Neural progenitor cell (in vitro differentiated cells): Measurements from ENCODE around the gene PIGC. TPM values are rescaled to one million over a fixed set of nuclear protein-coding genes. Genes with fewer than 3 reads are reported as not detected.

Source experiments
- DNase-seq: peaks from one replicate; pipeline ENCODE4 v3.0.0-alpha.2; 2016; ENCODE audit warnings: low spot score
- H2AFZ ChIP-seq: fragments of 200-600 bp; sonication (generic); replicated peaks from 2 replicates; pipeline ENCODE4 v1.6.1; 2016; ENCODE audit warnings: antibody characterized with exemption
- H3F3A ChIP-seq: fragments of 200-600 bp; sonication (generic); 2 replicates; pipeline ENCODE4 v1.6.1; 2016; ENCODE audit warnings: antibody characterized with exemption, low read depth
- H3K27ac ChIP-seq: fragments of 200-600 bp; sonication (generic); 2 replicates; pipeline ENCODE4 v1.5.1; 2016; ENCODE audit warnings: mild to moderate bottlenecking
- H3K27me3 ChIP-seq: fragments of 200-600 bp; sonication (generic); 2 replicates; pipeline ENCODE4 v1.6.1; 2016; ENCODE audit warnings: mild to moderate bottlenecking, moderate library complexity
- H3K36me3 ChIP-seq: fragments of 200-600 bp; sonication (generic); 2 replicates; pipeline ENCODE4 v1.5.1; 2016
- H3K4me1 ChIP-seq: fragments of 200-600 bp; sonication (generic); 2 replicates; pipeline ENCODE4 v1.6.1; 2016; ENCODE audit warnings: mixed run types
- H3K4me2 ChIP-seq: fragments of 200-600 bp; sonication (generic); 2 replicates; pipeline ENCODE4 v1.6.1; 2016
- H3K4me3 ChIP-seq: fragments of 200-600 bp; sonication (generic); 2 replicates; pipeline ENCODE4 v1.5.1; 2016
- H3K79me2 ChIP-seq: fragments of 200-600 bp; sonication (generic); 2 replicates; pipeline ENCODE4 v1.6.1; 2016; ENCODE audit warnings: low read depth
- H3K9ac ChIP-seq: fragments of 200-600 bp; sonication (generic); 2 replicates; pipeline ENCODE4 v1.6.1; 2016
- H3K9me3 ChIP-seq: fragments of 200-600 bp; sonication (generic); 2 replicates; pipeline ENCODE4 v1.5.1; 2016; ENCODE audit warnings: low read depth
- H4K20me1 ChIP-seq: fragments of 200-600 bp; sonication (generic); 2 replicates; pipeline ENCODE4 v1.6.1; 2016; ENCODE audit warnings: low read depth
- H3K27ac Mint-ChIP-seq: 3 replicates; pipeline ENCODE4 v1.8.0; 2021; ENCODE audit warnings: mixed read lengths
- H3K27me3 Mint-ChIP-seq: 2 replicates; pipeline ENCODE4 v1.8.0; 2022; ENCODE audit warnings: low read depth, mild to moderate bottlenecking, inconsistent platforms, moderate library complexity, mixed read lengths; ENCODE audit not compliant: insufficient read depth
- H3K36me3 Mint-ChIP-seq: 3 replicates; pipeline ENCODE4 v1.8.0; 2021; ENCODE audit warnings: mixed read lengths
- H3K4me1 Mint-ChIP-seq: 3 replicates; pipeline ENCODE4 v1.8.0; 2021; ENCODE audit warnings: mixed read lengths
- H3K4me3 Mint-ChIP-seq: 3 replicates; pipeline ENCODE4 v1.8.0; 2021; ENCODE audit warnings: mild to moderate bottlenecking, moderate library complexity, mixed read lengths
- H3K9me3 Mint-ChIP-seq: 3 replicates; pipeline ENCODE4 v1.8.0; 2020; ENCODE audit warnings: mixed read lengths
- CTCF ChIP-seq: fragments of 200-600 bp; sonication (generic); IDR thresholded peaks from 2 replicates; pipeline ENCODE4 v1.5.1; 2017; ENCODE audit warnings: antibody characterized with exemption, mild to moderate bottlenecking
- EZH2 ChIP-seq: fragments of 200-600 bp; sonication (generic); IDR thresholded peaks from 2 replicates; pipeline ENCODE4 v1.6.1; 2017; ENCODE audit warnings: antibody characterized with exemption, mild to moderate bottlenecking, moderate library complexity
- EZH2phosphoT487 ChIP-seq: fragments of 200-600 bp; sonication (generic); IDR thresholded peaks from 2 replicates; pipeline ENCODE4 v1.6.1; 2017; ENCODE audit warnings: antibody characterized with exemption
- total RNA-seq: library from RNA; depleted of rRNA; stranded (reverse); fragments of >200 nt; gene quantifications from 2 replicates; pipeline ENCODE4 v1.2.3, GENCODE V29; 2015; ENCODE audit warnings: low replicate concordance

The PIGC gene
- total RNA-seq, 1 donor from 2014 or later: 39.4 TPM

GRCh38 chr1:172402878-172403569 is 40.8 kb downstream of the PIGC start:
- H3F3A ChIP-seq: no peaks in the 10 kb centered on the region
- no peaks in the 10 kb centered on the region for H3K9me3 Mint-ChIP-seq
- no peaks in the 10 kb centered on the region for H3K4me1 ChIP-seq
- no peak overlapping the region for H3K4me2 ChIP-seq
- no peaks in the 10 kb centered on the region for H3K36me3 ChIP-seq
- H3K27me3 Mint-ChIP-seq: no peaks in the 10 kb centered on the region
- no peaks in the 10 kb centered on the region for H3K79me2 ChIP-seq
- H3K4me1 Mint-ChIP-seq: peaks cover 5% of the 10 kb centered on the region
- TF ChIP-seq CTCF: no peak
- no peak for TF ChIP-seq EZH2phosphoT487
- no peak for TF ChIP-seq EZH2
- no peaks in the 10 kb centered on the region for H3K9me3 ChIP-seq
- no peaks in the 10 kb centered on the region for H3K36me3 Mint-ChIP-seq
- no peaks in the 10 kb centered on the region for H3K27me3 ChIP-seq
- H3K4me3 Mint-ChIP-seq: no peak overlapping the region
- no peak for DNase-seq
- no peak overlapping the region for H3K9ac ChIP-seq
- H2AFZ ChIP-seq: no peak overlapping the region
- H4K20me1 ChIP-seq: no peaks in the 10 kb centered on the region
- H3K4me3 ChIP-seq: no peak overlapping the region
- H3K27ac Mint-ChIP-seq: no peak overlapping the region
- no peak overlapping the region for H3K27ac ChIP-seq

GRCh38 chr1:172401892-172402291 is 42.0 kb downstream of the PIGC start:
- H3K4me1 Mint-ChIP-seq: peaks cover 5% of the 10 kb centered on the region
- Histone ChIP-seq H3K79me2 (no peaks in the 10 kb centered on the region), H3K9ac (no peak overlapping the region), H2AFZ (no peak overlapping the region), H3K27me3 (no peaks in the 10 kb centered on the region), H3K9me3 (no peaks in the 10 kb centered on the region), H3K4me1 (no peaks in the 10 kb centered on the region), H3K4me2 (no peak overlapping the region), H3K4me3 (no peak overlapping the region), H4K20me1 (no peaks in the 10 kb centered on the region), H3F3A (no peaks in the 10 kb centered on the region), H3K27ac (no peak overlapping the region), H3K36me3 (no peaks in the 10 kb centered on the region)
- H3K9me3 Mint-ChIP-seq: no peaks in the 10 kb centered on the region
- H3K36me3 Mint-ChIP-seq: no peaks in the 10 kb centered on the region
- no peaks in the 10 kb centered on the region for H3K27me3 Mint-ChIP-seq
- no peak overlapping the region for H3K27ac Mint-ChIP-seq
- no peak for TF ChIP-seq EZH2
- peak; percentile 59 for TF ChIP-seq CTCF
- peak; percentile 56 for DNase-seq
- no peak overlapping the region for H3K4me3 Mint-ChIP-seq

GRCh38 chr1:172401477-172401876 is 42.4 kb downstream of the PIGC start:
- Mint-ChIP-seq H3K27ac (no peak overlapping the region), H3K4me3 (no peak overlapping the region), H3K36me3 (no peaks in the 10 kb centered on the region), H3K9me3 (no peaks in the 10 kb centered on the region), H3K27me3 (no peaks in the 10 kb centered on the region), H3K4me1 (peaks cover 5% of the 10 kb centered on the region)
- TF ChIP-seq EZH2phosphoT487: no peak
- no peak for TF ChIP-seq EZH2
- TF ChIP-seq CTCF: no peak
- Histone ChIP-seq H3K4me2 (no peak overlapping the region), H3K4me3 (no peak overlapping the region), H2AFZ (no peak overlapping the region), H3K4me1 (no peaks in the 10 kb centered on the region), H3K36me3 (no peaks in the 10 kb centered on the region), H3K9me3 (no peaks in the 10 kb centered on the region), H3K79me2 (no peaks in the 10 kb centered on the region), H3K27me3 (no peaks in the 10 kb centered on the region), H3F3A (no peaks in the 10 kb centered on the region), H3K27ac (no peak overlapping the region), H3K9ac (no peak overlapping the region), H4K20me1 (no peaks in the 10 kb centered on the region)
- no peak for DNase-seq
